ENCODE data around the gene ABCD2. TPM values are rescaled to one million over a fixed set of nuclear protein-coding genes. Genes with fewer than 3 reads are reported as not detected.

Gene ABCD2
- total and polyA plus RNA-seq, 2 donors (not counting 1 experiment from before 2014, with no cell fraction given): 0.14 to 0.33 TPM

GRCh38 chr12:39612250-39612649 lies 7.4 kb downstream of the ABCD2 start:
- H3K9me3 ChIP-seq (ENCODE audit: control insufficient read depth, insufficient read depth, low read depth, low read length): no peaks in the 10 kb centered on the region
- no peaks in the 10 kb centered on the region for H4K20me1 ChIP-seq (ENCODE audit: control insufficient read depth, extremely low read depth, insufficient read depth, low read length)
- no peak overlapping the region for H2AFZ ChIP-seq (ENCODE audit: low read length)
- no peaks in the 10 kb centered on the region for H3K27me3 ChIP-seq (ENCODE audit: control insufficient read depth, insufficient read depth, low read length)
- H3K4me1 ChIP-seq (ENCODE audit: control insufficient read depth, extremely low read depth, insufficient read depth, low read length): no peaks in the 10 kb centered on the region
- DNase-seq (ENCODE audit: low read depth in 2 of 2): no peak
- no peak overlapping the region for H3K9ac ChIP-seq (ENCODE audit: insufficient read depth, low read length)
- H3K36me3 ChIP-seq (ENCODE audit: control insufficient read depth, insufficient read depth, low read length): no peaks in the 10 kb centered on the region
- no peak overlapping the region for H3K27ac ChIP-seq (ENCODE audit: insufficient read depth, low read length)
- TF ChIP-seq EZH2 (IDR thresholded peaks at IDR 0.05; ENCODE audit: low read length, missing control alignments): no peak
- TF ChIP-seq, protein P1, sequence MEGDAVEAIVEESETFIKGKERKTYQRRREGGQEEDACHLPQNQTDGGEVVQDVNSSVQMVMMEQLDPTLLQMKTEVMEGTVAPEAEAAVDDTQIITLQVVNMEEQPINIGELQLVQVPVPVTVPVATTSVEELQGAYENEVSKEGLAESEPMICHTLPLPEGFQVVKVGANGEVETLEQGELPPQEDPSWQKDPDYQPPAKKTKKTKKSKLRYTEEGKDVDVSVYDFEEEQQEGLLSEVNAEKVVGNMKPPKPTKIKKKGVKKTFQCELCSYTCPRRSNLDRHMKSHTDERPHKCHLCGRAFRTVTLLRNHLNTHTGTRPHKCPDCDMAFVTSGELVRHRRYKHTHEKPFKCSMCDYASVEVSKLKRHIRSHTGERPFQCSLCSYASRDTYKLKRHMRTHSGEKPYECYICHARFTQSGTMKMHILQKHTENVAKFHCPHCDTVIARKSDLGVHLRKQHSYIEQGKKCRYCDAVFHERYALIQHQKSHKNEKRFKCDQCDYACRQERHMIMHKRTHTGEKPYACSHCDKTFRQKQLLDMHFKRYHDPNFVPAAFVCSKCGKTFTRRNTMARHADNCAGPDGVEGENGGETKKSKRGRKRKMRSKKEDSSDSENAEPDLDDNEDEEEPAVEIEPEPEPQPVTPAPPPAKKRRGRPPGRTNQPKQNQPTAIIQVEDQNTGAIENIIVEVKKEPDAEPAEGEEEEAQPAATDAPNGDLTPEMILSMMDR (conservative IDR thresholded peaks at IDR 0.05 in 1 of 2, IDR thresholded peaks at IDR 0.05 in 1 of 2; ENCODE audit: low read depth in 1 of 2, low read length in 2 of 2): no peak
- no peak overlapping the region for H3K4me2 ChIP-seq (ENCODE audit: extremely low read depth, insufficient read depth, low read length)
- no peaks in the 10 kb centered on the region for H3K79me2 ChIP-seq (ENCODE audit: control insufficient read depth, insufficient read depth, low read length)
- H3K4me3 ChIP-seq (replicated peaks in 1 of 4; ENCODE audit: control extremely low read depth in 1 of 4, insufficient read depth in 1 of 4, low read depth in 3 of 4, low read length in 4 of 4): no peak overlapping the region

GRCh38 chr12:39611818-39612217 lies 7.8 kb downstream of the ABCD2 start:
- no peak overlapping the region for H3K4me3 ChIP-seq (replicated peaks in 1 of 4; ENCODE audit: control extremely low read depth in 1 of 4, insufficient read depth in 1 of 4, low read depth in 3 of 4, low read length in 4 of 4)
- H3K79me2 ChIP-seq (ENCODE audit: control insufficient read depth, insufficient read depth, low read length): no peaks in the 10 kb centered on the region
- no peak for DNase-seq (ENCODE audit: low read depth in 2 of 2)
- H3K36me3 ChIP-seq (ENCODE audit: control insufficient read depth, insufficient read depth, low read length): no peaks in the 10 kb centered on the region
- no peaks in the 10 kb centered on the region for H3K9me3 ChIP-seq (ENCODE audit: control insufficient read depth, insufficient read depth, low read depth, low read length)
- H3K4me1 ChIP-seq (ENCODE audit: control insufficient read depth, extremely low read depth, insufficient read depth, low read length): no peaks in the 10 kb centered on the region
- no peak overlapping the region for H3K9ac ChIP-seq (ENCODE audit: insufficient read depth, low read length)
- no peak overlapping the region for H3K4me2 ChIP-seq (ENCODE audit: extremely low read depth, insufficient read depth, low read length)
- no peaks in the 10 kb centered on the region for H3K27me3 ChIP-seq (ENCODE audit: control insufficient read depth, insufficient read depth, low read length)
- no peak overlapping the region for H3K27ac ChIP-seq (ENCODE audit: insufficient read depth, low read length)
- H4K20me1 ChIP-seq (ENCODE audit: control insufficient read depth, extremely low read depth, insufficient read depth, low read length): no peaks in the 10 kb centered on the region
- TF ChIP-seq EZH2 (IDR thresholded peaks at IDR 0.05; ENCODE audit: low read length, missing control alignments): no peak
- TF ChIP-seq, protein P1 (conservative IDR thresholded peaks at IDR 0.05 in 1 of 2, IDR thresholded peaks at IDR 0.05 in 1 of 2; ENCODE audit: low read depth in 1 of 2, low read length in 2 of 2): no peak
- H2AFZ ChIP-seq (ENCODE audit: low read length): no peak overlapping the region

DNA sequence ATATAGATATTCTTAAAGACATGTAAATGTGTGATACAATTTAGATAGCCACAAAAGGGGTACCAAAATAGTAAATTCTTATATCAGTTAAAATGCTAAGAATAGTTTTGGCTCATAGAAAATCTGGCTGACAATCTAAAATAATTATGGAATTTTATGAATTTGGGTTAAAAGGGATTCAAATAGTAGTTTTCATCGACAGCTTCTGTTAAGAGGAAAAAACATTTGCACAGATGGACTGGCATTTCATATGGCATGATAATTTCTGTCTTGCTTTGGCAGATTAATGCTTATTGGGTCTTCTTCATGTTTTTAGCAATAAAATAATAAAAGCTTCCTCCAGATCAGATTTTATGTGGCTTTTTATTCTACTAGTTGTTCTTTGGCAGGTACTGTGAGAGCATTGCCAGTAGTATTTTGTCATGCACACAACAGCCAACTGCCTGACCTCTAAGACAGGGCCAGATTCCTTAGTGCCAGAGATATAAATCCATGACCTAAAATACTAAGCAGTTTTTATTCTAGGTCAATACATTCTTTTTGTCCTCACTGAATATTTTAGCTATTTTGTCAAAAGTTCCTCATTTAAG lies 9.1 kb downstream of the ABCD2 start:
- DNase-seq (ENCODE audit: low read depth in 2 of 2): peak in 1 of 2 donors; percentile 29
- Histone ChIP-seq H3K9me3 (ENCODE audit: control insufficient read depth, insufficient read depth, low read depth, low read length) (no peaks in the 10 kb centered on the region), H3K27me3 (ENCODE audit: control insufficient read depth, insufficient read depth, low read length) (no peaks in the 10 kb centered on the region), H4K20me1 (ENCODE audit: control insufficient read depth, extremely low read depth, insufficient read depth, low read length) (no peaks in the 10 kb centered on the region), H3K4me2 (ENCODE audit: extremely low read depth, insufficient read depth, low read length) (no peak overlapping the region), H2AFZ (ENCODE audit: low read length) (no peak overlapping the region), H3K36me3 (ENCODE audit: control insufficient read depth, insufficient read depth, low read length) (no peaks in the 10 kb centered on the region), H3K4me1 (ENCODE audit: control insufficient read depth, extremely low read depth, insufficient read depth, low read length) (no peaks in the 10 kb centered on the region), H3K79me2 (ENCODE audit: control insufficient read depth, insufficient read depth, low read length) (no peaks in the 10 kb centered on the region), H3K4me3 (replicated peaks in 1 of 4; ENCODE audit: control extremely low read depth in 1 of 4, insufficient read depth in 1 of 4, low read depth in 3 of 4, low read length in 4 of 4) (no peak overlapping the region), H3K27ac (ENCODE audit: insufficient read depth, low read length) (no peak overlapping the region), H3K9ac (ENCODE audit: insufficient read depth, low read length) (no peak overlapping the region)
- TF ChIP-seq EZH2 (IDR thresholded peaks at IDR 0.05; ENCODE audit: low read length, missing control alignments): no peak
- TF ChIP-seq, protein P1 (conservative IDR thresholded peaks at IDR 0.05 in 1 of 2, IDR thresholded peaks at IDR 0.05 in 1 of 2; ENCODE audit: low read depth in 1 of 2, low read length in 2 of 2): no peak

Data from fibroblast of lung (primary cell).